Measurements from ENCODE around the gene CD247.
"Not testable (repeated sequence)": the region's sequence is repeated elsewhere in the genome, so short reads cannot be mapped to it uniquely, and the experiment has no call there.

Gene CD247

DNA sequence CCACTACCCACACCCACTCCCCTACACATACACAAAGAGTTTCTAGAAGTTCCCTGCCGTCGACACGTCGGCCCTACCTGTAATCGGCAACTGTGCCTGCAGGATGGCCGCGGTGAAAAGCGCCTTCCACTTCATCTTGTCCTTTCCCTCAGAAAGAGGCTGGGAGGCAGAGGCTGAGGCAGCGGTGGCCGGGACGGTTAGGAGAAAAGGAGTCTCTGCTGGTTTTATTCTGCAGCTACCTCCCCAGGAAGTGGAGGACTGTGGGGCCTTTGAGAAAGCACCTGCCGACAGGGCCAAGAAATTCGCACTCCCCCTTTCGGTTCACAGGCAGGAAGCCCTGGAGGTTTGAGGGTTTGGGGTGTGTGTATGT, at the start of gene CD247:
Gene CD247 (minus strand): TSS at position 199 of the 370 bp plus-strand sequence. CDS start 64 bp downstream, at position 135.
- peak; percentile 89 for DNase-seq

DNA sequence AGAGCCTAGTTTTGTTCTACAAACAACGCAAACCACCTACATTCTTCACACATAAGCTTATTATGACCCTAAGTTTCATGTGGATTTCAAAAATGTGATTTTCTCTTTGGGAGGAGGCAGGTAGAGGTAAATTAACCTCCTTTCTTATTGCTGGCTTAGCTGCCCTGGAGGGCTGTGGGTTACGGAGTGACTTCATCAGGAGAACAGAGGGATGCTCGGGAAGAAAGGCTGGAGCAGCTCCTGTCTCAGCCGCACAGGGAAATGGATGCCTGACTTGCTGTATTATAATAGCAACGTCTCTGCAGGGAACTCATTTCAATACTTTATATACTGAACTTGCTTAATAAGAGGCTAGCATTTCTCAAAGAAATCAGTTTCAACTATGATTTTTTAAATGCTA, 49.3 kb upstream of the CD247 start:
- no peak for DNase-seq

DNA sequence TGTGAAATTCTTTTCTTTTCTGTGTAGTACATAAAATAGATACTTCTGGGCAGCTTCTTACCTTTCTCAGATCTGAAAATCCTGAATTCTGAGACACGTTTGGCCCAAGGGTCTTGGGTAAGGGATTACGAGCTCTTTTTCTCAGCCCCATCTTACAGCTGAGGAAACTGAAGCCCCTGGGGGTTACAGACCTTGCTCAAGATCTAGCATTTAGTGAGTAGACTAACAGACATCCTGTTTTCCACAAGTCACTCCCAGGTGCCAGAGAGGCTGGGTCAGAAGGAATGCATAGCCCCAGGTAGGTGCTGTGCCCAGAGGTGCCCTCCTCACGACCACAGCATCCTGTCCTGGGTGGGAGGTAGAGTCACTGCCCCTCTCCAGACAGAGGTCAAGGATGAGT, 48.4 kb upstream of the CD247 start:
- DNase-seq: no peak

DNA sequence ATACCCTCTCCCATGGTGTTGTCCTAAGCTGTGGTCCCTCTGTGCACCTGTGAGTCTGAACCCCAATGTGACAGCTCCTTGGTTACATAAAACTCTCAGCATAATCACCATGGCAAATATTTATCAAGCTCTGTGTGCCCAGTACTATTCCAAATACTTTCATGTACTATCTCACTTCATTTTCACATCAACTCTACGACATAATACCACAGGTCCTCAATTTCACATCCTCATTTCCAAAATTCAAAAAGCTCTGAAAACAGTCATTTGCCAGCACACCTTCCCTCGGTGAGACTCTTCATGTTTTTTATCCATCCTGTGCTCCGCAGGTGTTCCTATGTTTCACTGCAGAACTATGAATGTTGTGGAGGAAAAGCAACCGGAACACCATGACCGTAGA, 47.6 kb upstream of the CD247 start:
- DNase-seq: no peak

DNA sequence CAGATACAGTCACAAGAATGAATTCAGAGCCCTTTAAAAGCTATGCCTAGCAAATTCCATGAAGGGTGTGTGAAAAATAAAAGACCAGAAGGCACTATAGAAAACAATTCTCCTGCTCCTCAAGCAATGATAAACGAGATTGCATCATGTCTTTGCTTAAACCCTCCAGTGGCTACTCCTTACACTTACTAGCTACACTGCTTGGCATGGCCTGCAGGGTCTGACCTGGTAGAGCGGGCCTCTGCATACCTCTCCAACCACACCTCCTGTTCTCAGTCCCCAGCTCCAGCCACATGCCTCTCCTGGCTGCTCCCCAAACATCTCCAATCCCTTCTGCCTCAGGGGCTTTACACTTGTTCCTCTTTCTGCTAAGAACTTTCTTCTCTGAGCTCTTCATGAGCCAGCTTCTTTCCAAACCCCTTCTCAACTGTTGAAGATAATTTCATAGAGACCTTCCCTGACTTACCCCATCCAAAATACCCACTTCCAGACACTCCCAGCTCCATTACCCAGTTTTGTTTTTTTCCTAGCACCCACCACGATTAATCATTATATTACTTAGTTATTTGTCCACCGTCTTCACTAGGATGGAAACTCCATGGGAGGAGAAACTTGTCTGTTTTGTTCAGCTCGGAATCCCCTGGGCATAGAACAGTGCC, 46.4 kb upstream of the CD247 start:
- no peak for DNase-seq

DNA sequence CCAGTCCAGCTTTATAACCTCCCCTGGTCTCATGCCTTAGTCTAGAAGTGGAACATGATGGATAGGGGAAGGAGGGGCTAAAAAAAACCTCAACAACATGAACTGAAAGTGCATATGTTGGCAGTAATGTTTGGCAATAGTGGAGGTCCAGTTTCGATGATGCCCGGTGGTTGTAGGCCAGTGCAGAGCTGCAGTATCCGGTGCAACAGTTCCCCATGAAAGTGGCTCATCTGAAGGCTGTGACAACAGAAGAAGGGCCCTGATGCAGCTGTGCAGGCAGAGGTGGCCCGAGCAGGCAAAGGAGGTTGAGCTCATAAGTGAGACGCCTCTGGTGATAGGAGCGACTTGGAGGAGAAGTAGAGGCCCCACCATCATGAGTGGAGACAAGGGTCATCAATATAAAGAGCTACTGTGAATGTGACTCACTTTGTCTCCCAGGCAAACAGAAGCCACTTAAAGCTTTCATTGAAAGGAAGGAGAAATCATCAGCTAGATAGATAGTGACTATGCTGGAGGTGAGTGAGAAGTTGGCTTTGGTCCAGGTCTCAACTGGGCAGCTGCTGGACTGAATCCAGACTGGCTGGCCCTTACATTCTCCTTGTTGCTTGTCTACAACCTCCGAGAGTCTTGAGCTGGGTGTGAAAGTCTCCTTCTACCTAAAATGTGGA, 45.4 kb upstream of the CD247 start:
- DNase-seq: no peak

DNA sequence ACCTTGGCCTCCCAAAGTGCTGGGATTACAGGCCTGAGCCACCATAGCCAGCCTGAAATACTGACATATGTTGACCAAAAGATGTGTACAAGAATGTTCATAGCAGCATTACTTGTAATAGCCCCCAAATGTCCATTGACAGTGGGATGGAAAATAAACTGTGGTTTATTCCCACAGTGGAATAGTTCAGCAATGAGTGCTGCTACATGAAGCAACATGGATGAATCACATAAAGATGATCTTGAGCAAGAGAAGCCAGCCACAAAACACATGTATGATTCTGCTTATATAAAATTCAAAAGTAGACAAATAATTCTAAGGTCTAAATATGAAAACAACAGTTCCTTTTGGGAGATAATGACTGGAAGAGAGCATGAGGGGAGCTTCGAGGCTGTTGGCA, 44.4 kb upstream of the CD247 start:
- DNase-seq: no peak

DNA sequence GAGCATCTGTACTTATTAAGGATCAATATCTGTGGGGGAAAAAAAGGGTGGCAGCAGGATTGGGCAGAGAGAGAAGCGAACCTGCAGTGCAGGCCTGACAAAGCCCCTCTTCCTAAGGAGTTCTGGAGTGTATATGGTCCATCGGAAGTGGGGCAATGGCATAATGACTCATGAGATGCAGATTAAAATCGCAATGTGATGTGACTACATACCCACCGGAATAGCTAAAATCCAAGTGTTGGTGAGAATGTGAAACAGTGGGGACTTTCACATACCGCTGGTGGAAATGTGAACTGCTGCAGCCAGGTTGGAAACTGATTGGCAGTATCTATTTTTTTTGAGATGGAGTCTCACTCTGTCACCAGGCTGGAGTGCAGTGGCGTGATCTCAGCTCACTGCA, 43.4 kb upstream of the CD247 start:
- DNase-seq: no peak

DNA sequence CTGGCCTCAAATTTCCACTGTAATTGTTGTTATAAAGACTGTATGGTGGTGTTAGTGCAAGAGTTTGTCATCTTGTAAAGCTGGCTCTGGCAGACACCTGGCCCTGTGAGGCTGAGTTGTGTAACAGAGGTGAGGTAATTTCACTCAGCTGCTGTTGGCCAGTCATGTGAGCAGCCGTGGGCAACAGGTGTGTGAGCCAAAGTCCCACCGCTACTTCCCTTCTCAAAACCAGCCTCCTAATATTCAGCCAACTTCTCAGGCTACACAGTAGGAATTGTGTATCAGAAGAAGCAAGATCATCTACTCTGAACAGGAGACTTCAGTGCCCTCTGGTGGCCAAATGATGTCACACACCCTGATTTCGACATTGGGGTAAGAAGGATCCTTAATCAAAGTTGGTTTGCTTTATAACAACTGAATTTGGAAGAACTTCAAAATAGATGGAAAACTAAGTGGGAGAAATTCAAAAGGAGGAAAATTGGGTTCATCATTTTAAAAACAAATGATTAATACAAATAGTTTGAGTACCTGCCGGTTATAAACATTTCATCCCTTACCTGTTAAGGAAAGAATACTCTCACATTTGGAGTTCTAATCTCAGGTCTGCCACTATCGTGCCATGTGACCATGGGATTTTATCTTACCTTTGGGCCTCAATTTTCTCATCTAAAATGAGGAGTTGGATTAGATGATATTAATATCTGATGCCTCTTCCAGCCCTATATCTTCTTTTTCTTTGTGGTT, 37.8 kb upstream of the CD247 start:
- peak; percentile 84 for DNase-seq

DNA sequence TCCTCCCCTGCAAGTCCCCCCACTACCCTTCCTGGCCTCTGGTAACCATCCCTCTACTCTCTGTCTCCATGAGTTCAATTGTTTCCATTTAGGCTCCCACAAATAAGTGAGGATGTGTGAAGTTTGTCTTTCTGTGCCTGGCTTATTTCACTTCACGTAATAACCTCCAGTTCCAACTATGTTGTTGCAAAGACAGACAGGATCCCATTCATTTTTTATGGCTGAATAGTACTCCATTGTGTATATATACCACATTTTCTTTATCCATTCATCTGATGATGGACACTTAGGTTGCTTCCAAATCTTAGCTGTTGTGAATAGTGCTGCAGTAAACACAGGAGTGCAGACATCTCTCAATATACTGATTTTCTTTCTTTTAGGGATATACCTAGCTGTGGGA, 36.7 kb upstream of the CD247 start:
- not testable (repeated sequence) for DNase-seq

DNA sequence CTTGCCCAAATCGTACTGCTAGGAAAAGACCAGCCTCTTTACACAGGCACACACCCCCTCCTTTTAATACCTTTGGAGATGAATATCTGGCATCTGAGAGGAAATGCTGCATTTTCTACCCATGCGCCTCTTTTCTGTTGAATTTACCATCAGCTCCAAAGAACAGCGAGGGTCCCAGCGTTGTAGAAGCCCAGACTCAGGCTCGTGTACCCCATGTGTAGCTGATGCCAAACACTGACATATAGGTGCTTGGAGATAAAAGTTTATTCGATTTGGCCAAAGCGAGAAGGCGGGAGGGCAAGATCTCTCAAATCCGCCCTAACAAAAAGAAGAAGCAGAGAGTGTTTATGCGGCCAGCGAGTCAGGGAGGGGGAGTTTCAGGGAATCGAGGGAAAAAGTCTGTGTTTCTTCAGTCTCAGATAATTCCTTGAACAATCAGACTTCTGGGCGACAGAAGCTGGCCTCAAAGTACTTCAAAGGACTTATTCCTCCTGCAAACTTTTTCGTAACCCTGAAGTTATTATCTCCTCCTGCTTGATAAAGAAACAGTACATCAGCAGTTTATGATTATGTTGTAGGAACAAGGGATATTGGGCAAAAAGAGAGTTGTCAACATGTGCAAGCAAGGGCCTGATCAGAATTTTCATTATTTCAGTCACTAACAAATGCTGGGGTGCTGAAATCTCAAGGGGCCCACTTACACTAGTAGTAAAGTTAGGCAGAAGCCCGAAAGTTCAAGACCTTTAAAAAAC, 35.9 kb upstream of the CD247 start:
- no peak for DNase-seq

DNA sequence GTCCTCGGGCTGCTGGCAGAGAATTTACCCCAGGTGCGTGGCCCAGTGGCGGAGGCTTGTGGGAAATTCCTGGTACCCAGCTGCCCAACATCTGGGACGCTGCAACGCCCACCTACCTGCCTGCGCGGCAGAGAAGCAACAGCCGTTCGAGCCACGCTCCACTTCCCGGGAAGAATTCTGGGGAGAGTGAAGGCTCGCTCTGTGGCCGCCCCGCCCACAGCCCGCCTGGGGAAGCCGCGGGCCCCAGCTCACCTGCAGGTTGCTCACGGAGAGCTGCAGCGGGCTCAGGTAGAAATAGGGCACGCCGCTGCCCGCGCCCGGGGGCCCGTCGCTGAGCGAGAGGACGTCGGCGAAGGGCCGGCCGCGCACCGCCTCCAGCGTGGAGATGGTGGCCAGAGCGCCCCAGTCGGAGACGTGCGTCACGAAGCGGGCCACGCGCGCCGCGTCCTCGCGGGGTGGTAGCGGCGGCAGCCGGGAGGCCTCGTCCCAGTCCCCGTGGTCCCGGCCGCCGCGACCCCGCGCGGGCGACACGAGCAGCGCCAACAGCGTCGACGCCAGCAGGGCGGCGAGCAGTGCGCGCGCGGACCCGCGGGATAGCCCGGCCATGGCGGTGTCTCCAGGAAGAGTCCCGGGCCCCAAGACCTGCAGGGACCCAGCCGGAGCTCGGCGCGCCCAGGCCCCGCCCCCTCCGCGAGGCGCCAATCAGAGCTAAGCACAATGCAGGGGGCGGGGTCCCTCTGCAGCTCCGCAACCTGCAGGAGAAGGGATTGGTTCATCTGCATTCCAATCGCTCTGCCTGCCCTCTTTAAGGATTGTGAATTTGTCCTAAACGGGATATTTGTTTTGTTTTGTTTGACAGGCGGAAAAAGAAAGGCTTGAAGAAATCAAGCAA, 35.1 kb upstream of the CD247 start, which contains the start of gene CREG1:
Gene CREG1 (minus strand): TSS at position 627 of the 892 bp plus-strand sequence.
- peak; percentile 91 for DNase-seq

DNA sequence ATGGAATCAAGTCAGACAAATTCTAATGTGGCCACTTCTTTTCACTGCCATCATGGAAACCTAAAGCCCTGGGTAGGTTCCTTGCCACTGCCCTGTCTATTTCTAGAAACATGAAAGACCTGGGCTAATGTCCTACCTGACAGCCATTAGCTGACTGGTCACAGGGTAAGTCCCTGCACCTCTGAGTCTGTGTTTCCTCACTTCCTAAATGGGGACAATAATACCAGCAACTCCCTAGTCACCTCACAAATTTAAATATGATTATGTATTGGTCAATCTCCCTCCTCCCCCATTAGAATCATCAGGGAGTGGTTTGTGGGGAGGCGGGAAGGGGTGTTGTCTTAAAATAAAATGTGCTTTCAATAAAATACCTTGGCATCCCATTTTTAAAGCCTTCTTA, 33.0 kb upstream of the CD247 start:
- DNase-seq: no peak

DNA sequence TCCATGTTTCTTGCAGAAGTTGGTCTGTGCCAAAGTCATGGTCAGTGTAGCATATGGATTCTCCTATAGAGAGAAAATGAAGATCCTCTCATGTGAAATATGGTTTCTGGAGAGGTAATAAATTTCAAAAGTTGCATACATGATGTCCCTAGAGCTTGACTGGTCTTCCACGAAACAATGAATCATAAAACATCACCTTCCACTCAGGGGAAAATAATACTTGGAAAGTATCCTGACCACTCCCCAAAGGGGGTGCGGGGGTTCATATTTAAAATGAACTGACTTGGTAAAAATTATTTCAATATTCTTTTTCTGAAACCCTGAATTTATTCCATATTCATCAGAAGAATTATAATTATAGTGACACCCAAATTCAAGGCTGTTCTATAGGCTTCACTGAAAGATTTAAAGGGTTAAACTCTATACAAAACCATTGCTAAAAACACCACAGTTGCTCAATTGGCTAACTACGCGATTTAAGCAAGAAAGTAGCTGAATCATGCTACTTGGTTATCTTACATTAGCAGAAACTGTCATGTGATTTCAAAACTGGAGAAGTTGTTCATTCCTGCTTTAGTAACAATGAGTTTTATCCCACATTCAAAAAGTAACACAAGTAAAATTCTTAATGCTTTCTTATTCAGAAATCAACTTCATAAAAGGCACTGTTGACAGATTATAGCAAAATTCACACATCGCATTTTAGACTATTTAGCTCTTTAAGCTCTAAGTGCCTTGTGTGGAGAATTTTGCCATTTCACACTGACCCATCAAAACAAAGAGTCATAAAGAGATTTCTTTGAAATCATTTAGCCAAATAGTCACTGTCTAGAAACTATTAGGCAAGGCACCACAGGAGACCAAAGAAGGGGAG, 30.0 kb upstream of the CD247 start:
- no peak for DNase-seq

DNA sequence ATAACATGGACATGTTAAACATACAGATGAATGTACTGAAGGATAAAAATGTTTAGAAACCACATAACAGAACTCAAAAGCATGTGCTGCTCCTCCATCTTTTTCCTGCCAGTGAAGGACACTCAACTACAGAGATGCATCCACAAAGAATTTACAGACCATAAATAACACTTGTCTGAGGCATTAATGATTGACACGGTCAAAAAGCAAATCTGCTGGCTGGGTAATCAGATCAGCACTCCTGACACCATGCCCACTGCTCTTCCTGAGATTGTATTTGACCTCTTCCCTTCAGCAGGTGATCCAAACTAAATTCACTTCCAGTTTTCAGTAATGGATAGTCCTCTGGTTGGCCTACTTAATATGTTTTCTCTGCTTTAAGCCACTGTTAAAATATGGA, 28.6 kb upstream of the CD247 start:
- DNase-seq: no peak

DNA sequence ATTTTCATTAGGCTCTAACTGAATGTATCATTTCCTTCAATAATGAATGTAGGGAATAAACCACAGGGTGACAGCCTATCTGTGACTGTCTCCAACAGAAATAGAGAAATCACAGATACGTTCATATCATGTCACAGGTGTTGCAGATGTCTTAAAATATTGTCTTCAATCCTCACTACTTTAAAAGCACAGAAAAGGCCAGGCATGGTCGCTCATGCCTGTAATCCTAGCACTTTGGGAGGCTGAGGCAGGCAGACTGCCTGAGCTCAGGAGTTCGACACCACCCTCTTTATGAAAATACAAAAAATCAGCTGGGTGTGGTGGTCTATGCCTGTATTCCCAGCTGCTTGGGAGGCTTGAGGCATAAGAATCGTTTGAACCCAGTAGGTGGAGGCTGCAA, 27.0 kb upstream of the CD247 start:
- no peak for DNase-seq

DNA sequence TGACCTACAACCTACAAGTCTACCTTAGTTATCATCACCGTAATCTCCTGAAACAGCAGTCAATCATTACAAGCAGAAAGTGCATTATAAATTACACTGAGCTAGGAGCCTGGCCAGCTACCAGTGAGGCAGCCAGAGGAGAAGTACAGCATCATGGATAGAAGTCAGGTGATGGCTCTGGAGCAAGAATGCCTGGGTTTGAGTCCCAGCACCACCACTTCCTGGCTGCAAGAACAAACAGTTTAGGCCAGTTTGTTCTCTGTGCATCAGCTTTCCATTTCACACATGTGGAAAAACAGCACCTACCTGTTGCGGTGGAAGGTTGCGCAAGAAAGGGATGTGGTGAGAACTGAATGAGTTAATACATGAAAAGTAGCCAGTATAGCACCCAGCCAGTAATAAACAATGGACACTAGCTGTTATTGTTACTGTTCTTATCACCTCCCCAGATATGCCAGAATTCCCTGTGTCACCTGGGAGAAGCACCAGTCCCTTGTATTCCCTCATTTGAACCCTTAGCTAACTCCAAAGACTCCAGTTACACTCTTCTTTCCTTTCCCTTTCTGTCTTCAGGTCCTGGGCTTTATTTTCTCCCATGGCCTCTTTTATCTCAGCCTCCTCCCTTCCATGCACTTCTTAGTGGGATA, 26.2 kb upstream of the CD247 start:
- no peak for DNase-seq

DNA sequence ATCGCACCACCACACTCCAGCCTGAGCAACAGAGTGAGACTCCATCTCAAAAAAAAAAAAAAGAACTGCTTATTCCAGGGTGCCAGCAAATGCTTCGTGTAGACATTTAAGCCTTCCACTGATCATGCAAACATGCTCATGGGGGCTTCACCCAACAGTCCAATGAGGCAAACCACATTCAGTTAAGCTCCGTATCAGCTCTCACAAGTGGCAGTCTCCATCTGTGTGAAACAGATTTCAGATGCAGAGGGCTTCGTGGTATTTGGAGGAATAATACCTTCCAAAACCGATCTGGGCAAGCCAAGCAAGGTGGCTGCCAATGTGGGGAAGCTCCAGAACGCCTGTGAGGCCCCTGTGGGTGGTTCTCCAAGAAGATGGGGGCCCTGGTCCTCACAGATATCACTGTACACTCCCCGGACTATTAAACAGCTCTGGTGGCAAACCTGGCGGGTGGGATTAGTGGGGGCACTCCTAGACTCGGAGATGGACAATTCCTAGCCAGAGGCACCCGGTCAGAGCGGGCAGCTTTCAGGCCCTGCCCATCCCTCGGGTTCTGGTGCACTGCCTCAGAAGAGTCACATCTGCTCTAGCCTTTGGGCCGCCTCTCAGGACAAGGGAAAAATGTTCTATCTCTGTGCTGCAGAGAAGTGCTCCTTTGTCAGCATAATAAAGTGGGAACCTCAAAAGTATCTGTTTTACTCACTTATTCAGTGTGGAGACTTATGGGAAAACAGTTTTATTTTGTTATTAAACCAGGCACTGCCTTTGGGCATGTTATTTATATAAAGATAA, 25.1 kb upstream of the CD247 start:
- no peak for DNase-seq

DNA sequence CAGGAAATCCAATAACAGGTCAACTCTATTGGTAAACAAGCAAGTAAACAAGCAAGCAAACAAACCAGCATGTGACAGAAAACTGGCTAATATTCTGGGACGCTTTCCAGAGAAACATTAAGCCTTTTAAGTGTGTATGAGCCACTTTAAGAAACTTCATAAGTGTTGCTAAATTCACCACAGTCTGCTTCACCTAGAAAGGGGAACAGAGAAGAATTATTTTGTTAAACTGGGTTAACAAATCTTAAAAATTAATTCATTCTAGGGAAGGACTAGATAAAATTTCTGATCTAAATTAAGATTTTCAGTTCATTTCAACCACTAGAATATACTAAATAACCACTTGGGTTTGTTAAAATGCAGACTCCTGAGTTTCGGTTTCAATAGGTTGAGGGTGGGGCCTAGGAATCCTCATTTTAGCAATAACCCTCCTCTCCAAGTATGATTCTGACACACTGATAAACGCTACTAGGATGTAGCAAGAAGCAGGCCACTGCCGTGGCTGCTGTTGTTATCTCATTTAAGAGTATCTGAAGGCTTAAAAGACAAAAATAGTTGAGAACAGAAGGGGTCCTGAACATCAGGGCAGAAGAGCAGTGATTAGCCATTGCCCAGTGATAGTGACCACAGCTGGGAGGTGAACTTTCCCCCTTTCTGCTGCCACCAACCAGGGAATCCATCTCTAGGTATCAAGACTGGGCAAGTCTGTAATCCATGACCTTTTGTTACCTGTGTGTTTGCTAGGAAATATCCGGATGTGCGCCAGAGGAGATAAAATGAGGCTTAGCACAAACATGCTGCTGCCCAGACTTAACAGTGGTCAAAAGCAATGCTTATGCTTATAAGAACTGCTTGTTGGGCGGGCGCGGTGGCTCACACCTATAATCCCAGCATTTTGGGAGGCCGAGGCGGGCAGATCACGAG, 24.0 kb upstream of the CD247 start:
- DNase-seq: no peak
